ENCODE measurements around the gene FAM53A.

FAM53A gene

DNA sequence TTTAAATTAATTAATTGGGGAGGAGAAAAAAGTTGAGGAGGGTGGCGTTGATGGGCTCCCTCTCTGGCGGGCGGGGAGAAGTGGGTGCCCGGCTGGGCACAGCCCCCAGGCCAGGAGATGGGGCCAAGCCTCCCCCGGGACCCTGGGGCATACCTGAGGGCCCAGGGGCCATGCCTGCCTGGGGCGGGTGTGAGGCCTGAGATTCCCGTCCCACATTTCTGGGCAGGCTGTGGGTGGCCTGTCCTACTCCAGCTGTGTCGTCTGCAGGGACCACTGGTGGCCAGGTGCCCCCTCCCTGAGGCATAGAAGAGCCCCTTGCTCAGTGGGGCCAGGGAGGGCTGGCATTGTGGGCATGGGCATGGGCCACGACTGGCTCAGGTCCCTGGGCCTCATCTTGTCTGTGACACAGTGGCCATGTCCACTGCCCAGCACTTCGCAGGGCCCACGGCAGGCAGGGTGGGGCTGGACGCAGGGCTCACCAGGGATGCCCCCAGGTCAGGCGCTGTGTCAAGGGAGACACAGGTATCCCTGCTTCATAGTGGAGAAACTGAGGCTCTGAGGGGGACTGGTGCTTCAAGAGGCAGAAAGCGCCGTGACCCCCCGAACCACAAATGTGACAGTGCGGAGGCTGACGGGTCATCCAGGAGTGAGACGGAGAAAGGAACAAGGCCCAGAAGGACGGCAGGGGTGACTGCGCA is 60.1 kb downstream of the FAM53A start:
- no peak overlapping the region for H3K4me3 ChIP-seq (ENCODE audit: low read depth, low read length)
- TF ChIP-seq, protein P1, sequence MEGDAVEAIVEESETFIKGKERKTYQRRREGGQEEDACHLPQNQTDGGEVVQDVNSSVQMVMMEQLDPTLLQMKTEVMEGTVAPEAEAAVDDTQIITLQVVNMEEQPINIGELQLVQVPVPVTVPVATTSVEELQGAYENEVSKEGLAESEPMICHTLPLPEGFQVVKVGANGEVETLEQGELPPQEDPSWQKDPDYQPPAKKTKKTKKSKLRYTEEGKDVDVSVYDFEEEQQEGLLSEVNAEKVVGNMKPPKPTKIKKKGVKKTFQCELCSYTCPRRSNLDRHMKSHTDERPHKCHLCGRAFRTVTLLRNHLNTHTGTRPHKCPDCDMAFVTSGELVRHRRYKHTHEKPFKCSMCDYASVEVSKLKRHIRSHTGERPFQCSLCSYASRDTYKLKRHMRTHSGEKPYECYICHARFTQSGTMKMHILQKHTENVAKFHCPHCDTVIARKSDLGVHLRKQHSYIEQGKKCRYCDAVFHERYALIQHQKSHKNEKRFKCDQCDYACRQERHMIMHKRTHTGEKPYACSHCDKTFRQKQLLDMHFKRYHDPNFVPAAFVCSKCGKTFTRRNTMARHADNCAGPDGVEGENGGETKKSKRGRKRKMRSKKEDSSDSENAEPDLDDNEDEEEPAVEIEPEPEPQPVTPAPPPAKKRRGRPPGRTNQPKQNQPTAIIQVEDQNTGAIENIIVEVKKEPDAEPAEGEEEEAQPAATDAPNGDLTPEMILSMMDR (IDR thresholded peaks at IDR 0.05; ENCODE audit: low read depth, low read length): no peak

DNA sequence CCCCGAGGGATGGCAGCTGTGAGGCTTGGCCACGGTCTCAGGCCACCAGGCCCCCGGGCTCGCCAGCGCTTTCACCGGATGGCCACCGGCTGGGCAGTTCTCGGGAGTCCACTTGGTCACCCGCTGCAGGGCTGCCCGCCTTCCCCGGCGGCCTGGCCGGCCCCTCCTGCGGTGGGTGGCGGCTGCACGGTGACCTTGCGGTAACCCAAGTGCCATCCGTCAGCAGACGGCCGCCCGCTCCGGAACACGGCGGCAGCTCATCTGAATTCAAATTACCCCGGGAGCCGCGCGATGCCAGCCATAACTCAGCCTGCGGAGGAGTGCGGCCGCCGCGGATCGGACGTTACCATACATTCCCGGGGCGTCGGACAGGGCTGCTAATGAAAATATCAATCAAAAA is 60.7 kb downstream of the FAM53A start:
- no peak overlapping the region for H3K4me3 ChIP-seq (ENCODE audit: low read depth, low read length)
- TF ChIP-seq, protein P1 (IDR thresholded peaks at IDR 0.05; ENCODE audit: low read depth, low read length): no peak

DNA sequence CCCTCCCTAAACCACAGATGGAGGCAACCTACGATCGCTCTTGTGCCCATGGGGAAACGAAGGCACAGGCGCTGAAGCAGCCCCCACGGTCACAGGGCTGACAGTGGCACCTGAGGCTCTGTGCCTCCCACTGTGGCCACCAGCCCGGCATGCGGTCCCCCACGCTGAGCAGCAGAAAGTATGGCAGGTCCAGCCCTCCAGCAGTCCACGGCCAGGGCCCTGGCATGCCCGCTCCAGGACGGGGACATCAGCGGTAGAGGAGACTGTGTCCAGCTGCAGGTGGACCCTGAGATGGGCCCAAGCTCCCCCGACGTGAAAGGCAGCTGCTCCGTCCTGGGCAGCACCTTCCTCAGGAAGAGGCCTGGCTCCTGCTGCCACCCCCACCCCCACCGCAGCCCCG is 61.2 kb downstream of the FAM53A start:
- TF ChIP-seq, protein P1 (IDR thresholded peaks at IDR 0.05; ENCODE audit: low read depth, low read length): no peak
- H3K4me3 ChIP-seq (ENCODE audit: low read depth, low read length): no peak overlapping the region

DNA sequence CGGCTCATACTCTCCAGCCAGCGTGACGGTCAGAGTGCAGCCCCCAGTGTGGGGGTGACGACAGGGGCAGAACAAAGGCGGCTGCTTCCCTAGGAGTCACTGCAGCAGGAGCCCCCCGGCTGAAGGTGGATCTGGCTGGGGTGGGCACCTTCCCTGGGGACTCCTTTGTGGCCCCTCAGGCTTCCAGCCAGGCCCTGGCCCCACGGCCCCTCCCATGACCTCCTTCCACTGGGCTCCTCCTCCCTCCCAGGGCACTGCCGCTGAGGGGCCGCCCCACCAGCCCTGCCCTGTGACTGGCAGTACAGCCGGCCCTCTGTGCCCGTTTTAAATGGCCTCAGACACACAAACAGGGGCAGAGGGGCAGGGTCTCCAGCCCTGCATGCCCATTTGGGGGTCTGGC is 61.9 kb downstream of the FAM53A start:
- TF ChIP-seq, protein P1 (IDR thresholded peaks at IDR 0.05; ENCODE audit: low read depth, low read length): no peak
- H3K4me3 ChIP-seq (ENCODE audit: low read depth, low read length): no peak overlapping the region

DNA sequence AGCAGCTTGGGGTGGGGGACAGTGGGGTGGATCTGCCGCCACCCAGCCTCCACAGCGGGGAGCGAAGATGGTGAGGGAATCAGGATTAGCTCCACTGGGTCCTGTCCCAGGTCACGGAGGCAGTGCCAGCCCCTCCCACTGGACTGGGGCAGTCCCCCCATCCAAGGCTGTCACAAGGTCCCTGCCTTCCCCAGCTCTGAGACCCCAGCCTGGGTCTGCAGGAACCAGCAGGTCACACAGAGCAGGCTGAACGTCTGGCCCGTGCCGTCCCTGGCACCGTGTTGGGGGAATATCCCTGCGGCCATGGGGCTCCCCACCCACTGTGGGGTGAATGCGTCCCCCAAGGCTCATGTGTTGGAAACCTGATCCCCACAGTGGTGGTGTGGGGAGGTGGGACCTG is 62.6 kb downstream of the FAM53A start:
- no peak overlapping the region for H3K4me3 ChIP-seq (ENCODE audit: low read depth, low read length)
- TF ChIP-seq, protein P1 (IDR thresholded peaks at IDR 0.05; ENCODE audit: low read depth, low read length): no peak

DNA sequence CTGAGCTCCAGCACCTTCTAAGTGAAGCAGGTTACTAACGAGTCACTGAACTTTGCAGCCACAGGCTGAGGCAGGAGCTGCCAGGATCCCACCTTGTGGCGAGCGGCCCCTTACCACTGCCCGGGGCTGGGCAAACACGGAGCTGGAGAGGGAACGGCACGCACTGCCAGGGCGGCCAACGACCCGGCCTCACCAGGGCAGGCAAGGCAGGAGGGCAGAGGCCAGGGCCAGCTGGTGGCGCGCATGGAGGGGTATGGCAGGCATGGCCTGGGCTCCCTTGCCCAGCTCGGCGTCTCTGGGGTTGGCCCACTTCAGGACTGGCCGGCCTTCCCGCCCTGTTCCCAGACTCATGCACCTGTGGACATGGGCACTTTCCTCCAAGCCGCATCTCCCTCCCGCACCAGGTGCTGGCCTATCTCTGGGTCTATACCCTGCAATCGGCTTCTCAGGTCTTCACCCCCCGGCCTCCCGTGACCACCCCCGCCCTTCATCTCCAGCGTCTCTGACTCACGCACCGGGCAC is 64.9 kb downstream of the FAM53A start:
- TF ChIP-seq, protein P1 (IDR thresholded peaks at IDR 0.05; ENCODE audit: low read depth, low read length): no peak

DNA sequence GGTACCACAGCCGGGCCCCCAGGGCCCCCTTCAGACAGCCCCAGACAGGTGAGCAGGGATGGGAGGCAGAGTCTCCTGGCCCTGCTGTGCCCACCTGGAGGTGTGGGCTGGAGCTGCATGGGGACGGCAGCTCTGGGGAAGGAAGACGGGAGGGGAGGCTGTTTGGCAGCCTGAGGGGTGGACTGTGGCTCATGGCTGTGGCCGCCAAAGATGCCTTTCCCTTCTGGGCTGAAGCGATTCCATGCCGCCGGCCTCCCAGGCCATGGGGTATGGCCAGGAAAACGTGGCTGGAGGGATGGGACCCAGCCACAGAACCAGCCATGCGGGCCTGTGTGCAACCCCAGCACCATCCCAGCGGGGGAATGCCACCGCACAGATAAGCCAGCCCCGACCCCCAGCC is 65.7 kb downstream of the FAM53A start:
- no peak overlapping the region for H3K4me3 ChIP-seq (ENCODE audit: low read depth, low read length)
- TF ChIP-seq, protein P1 (IDR thresholded peaks at IDR 0.05; ENCODE audit: low read depth, low read length): no peak

More for the DNA sequence above, 64.9 kb downstream of the FAM53A start:
- H3K4me3 ChIP-seq (ENCODE audit: low read depth, low read length): no peak overlapping the region
